Left hindlimb (tissue), 1 donor: ENCODE measurements around the gene ACAN.

Source experiments
- DNase-seq: peaks from one replicate; pipeline ENCODE4 v3.0.0-alpha.2; 2018

Gene ACAN

GRCh38 chr15:88803241-88803919, at the start of gene ACAN:
Gene ACAN (plus strand): TSS chr15:88803436. CDS start chr15:88836207, 32,771 bp downstream.
- peak; percentile 80 for DNase-seq

DNA sequence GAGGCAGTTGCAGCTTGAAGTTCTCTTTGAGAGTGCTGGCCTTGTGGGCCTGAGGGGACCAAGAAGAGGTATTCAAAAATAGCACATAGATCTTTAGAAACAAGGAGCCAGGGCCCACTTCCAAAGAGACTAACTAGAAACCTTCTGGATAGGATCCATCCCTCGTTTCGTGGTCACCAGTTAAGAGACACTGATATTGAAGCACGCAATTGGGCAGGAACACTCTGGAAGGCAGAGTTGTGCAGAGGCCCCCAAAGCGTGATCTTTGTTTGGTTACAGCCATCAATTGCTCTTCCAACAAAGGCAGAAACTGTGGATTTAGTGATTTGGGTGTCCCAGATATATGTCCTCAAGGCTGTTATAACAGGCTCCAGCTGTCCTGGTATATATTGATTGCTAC, 46.7 kb upstream of the ACAN start:
- no peak for DNase-seq

DNA sequence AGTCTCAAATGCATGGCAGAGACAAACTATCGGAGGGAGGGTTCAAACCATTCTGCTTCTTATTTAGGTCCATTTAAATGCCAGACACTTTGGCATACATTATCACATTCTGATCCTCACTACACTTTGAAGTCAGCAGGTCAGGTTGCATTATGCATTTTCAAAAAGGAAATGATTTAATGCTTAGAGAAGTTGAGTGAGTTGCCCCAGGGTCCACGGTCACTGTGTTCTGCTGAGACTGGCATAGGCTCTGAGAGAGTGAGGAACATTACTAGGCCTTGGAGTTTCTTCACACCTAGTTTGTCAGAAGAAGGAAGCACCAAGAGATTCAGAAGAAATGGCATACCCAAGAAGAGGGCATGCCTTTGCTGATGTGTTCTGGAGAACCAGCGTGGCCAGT, 46.3 kb upstream of the ACAN start:
- no peak for DNase-seq

DNA sequence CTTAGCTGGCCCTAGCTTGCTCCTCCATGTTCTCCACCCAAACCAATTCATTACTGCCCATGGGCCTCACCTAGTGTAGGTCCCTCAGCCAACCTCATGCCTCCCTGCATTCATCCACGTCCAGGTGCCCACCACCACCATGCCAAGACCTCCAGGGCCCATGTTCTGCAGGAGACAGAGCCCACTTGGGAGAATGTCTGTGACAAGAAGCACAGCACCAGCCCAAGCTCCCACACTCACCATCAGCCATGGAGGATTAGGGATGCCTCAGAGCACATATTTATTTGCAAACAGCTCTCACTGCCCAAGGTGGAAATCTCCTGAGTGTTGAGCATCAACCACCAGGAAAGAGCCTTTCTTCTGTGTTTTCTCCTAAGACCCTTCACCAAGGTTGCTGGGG, 43.4 kb upstream of the ACAN start:
- DNase-seq = no peak

DNA sequence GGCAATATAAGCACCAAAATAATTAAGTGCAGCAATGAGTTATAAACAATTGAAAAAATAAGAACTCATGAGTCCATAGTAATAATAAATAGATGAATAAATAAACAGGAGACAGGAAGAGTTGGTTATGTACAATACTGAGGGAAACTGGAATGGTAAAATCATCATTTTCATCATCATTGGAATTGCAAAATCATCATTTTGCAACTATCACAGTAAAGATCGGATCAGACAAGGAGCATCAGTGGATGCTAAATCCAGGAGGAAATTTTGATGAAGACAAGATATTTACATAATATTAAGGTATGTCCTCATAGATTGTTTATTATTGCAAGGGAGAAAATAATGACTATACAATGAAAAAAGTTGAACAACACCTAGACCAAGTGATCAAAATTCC, 38.8 kb upstream of the ACAN start:
- no peak for DNase-seq

- DNase-seq = no peak
Measured at GRCh38 chr15:88765212-88765611, 38.0 kb upstream of the ACAN start.

DNA sequence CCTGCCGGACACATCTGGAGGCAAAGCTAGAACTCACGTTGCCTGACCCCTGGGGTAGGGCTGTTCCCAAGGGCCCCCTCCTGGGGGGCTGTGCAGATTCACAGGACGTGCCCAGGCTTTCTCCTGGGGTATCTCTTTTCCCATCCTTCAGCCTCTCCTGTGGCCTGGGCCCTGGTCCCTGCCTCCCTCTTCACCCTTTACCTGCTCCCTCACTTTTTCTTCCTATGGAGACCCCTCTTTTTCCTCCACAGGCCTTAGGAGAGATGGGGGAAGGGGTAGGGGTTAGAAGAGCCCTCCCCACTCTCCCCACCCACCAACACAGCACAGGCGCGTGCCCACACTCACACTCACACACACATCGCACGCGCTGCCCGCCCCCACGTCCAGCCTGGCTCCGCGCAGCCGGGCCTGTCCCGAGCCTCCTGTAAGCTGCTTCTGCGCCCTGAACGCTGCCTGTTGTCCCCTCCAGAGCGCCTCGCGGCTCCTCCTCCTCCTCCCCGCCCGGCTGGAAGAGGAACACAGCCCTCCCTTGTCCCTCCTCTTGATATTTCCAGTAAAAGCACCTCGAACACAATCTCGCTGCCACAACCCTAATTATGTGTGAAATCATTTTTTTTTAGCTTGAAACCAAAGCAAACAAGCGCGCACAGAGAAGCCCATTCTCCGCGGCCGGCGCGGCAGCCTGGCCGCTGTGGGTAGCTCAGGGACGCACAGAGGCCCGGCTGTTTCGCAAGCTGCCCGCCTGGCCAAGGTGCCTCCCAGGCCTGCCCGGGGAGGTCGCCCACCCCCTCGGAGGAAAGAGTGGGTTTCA, 33.9 kb upstream of the ACAN start:
- peak; percentile 89 for DNase-seq

- DNase-seq = no peak
Measured at GRCh38 chr15:88775776-88776175, 27.5 kb upstream of the ACAN start.

- DNase-seq = no peak
Measured at GRCh38 chr15:88776646-88777045, 26.6 kb upstream of the ACAN start.

DNA sequence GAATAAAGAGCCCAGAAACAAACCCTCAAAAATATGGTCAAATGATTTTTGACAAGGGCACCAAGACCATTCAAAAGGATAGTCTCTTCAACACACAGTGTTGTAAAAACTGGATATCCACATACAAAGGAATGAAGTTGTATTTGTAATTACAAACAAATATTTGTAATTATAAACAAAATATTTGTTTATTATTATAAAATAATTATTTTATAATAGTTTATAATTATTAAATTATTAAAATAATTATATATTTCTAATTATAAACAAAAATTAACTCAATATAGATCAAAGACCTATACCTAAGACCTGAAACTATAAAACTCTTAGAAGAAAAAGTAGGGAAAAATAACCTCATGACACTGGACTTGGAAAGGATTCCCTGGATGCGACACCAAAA, 23.3 kb upstream of the ACAN start:
- no peak for DNase-seq

GRCh38 chr15:88782465-88782864, 20.8 kb upstream of the ACAN start:
- DNase-seq = no peak

- DNase-seq = no peak
Measured at GRCh38 chr15:88785217-88785616, 18.0 kb upstream of the ACAN start.

DNA sequence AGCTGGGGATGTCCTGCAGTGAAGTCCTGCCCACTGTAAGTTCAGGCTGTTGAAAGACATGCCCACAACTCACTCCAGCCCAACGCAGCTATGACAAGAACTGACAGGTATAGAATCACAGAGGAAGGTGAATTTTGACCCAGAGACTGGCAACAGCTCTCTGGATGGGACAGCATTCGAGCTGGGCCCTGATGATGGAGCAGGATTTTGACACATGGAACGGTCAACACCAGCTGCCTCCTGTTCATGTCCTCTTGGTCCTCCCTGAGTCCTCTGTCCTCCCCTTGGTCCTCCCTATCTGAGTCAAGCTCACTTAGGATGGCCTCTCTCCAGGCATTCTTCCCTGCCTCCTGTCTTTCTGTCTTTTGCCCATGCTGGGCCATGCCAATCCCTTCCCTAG, 15.2 kb upstream of the ACAN start:
- no peak for DNase-seq

DNA sequence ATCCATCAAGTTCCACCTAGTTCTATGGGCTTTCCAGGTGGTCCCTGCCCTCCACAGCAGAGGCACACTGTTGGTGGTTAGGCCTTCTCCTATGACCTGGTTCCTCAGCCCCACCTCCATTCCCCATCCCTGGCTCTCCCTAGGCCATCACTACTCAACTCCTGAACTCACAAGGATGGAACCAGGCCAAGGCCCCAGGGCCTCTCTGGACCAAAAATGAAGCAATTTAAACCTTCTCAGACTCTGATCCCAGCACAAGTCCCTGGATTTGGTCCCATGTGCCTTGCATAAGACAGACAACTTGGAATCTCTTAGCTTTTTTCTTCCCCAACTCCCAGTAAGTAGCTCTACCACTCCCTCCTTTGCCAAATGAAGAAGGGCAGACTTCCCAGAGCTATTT, 14.4 kb upstream of the ACAN start:
- no peak for DNase-seq

- DNase-seq = no peak
Measured at GRCh38 chr15:88790486-88790885, 12.8 kb upstream of the ACAN start.

GRCh38 chr15:88791637-88792036, 11.6 kb upstream of the ACAN start:
- DNase-seq = no peak

- peak; percentile 60 for DNase-seq
Measured at GRCh38 chr15:88792342-88793282, 10.6 kb upstream of the ACAN start.

- no peak for DNase-seq
Measured at GRCh38 chr15:88794001-88794400, 9.2 kb upstream of the ACAN start.

- no peak for DNase-seq
Measured at GRCh38 chr15:88797663-88798339, 5.4 kb upstream of the ACAN start.

- DNase-seq = no peak
Measured at GRCh38 chr15:88799341-88799740, 3.9 kb upstream of the ACAN start.

DNA sequence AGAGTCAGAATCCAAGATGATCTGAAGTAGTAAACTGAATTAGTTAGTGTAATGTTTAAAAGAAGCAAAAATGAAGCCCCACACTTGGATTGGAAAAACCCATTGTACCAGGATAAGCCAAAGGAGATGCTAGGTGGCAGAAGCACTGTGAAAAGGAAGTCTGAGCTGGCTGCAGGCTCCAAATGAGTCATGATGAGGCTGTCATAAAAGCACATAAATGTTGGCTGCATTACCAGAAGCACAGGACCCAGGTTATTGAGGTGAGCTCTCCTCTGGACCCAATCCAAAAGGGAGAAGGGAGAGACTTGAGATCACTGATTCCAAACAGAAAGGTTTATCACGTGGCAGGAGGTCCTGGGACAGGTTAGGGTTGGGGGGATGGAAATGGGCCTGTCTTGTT, 3.2 kb upstream of the ACAN start:
- DNase-seq = no peak

DNA sequence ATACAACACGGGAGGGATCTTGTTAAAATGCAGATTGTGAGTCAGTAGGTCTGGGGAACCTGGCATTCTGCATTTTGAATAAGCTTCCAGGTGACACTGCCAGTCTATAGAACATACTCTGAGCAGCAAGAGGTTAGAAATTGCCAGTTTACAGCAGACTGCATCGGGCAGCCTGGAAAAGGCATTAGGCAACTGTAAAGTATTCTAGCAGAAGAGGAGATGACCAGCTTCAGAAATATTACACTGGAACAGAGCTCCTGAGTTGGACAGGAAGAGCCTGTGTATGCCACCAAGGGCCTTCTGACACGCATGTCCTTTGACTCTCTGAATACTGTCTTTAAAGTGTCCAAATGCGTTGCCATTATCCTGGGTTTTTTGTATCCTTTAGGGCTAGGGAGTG, 2.5 kb upstream of the ACAN start:
- DNase-seq = peak; percentile 24
